GM21786 (cell line): ENCODE measurements around the gene MYH13.
"Not testable (repeated sequence)": the region's sequence is repeated elsewhere in the genome, so short reads cannot be mapped to it uniquely, and the experiment has no call there.

Experiments
- ATAC-seq: cut with Tn5 transposase; IDR thresholded peaks from one replicate; pipeline ENCODE4 v1.9.1; 2021; ENCODE audit not compliant: unreplicated experiment

MYH13 gene

DNA sequence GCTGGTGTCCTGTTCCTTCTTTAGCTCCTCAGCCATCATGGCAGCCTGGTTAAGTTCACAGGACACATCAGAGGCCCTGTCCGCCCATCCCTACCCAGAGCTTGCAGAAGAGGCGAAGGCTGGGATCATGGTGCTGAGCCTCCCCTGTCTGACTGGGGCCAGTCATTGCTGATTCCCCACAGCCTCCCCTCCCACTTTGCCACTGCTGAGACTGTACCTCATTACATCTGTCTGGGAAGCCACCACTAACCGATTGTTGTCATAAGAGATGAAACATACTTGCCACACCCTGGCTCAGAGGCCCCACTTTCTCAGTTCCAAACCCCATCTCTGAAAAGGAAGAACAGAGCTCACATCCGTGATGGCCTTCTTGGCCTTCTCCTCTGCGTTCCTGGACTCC is 66.2 kb downstream of the MYH13 start:
- no peak for ATAC-seq

- ATAC-seq: no peak
Observed at GRCh38 chr17:10305398-10305797, 67.4 kb downstream of the MYH13 start.

DNA sequence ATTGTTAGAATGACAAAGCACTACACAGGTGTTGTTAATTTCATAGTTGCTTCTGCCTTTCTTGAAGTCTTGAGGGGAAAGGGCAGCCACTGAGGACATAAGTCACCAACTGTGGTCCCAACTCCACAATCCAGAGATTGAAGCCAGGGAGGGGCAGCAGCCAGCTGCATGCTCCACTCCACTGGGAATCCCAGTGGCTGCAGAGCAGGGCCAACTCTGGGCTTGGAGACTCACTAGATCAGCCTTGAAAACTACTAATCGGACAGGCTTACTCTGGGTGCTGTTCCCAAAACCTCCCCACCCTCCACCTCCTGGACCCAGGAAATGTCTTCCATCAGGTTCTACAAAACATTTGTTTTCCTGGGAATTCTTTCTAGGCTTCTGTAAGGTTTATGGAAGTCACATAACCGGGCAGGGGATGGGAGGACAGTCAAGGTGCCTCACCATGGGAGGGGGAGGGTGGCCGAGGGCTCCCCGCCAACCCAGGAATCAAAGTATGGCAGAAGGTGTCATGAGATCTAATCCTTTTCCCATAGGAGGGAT is 68.0 kb downstream of the MYH13 start:
- no peak for ATAC-seq

- no peak for ATAC-seq
Observed at GRCh38 chr17:10297691-10298090, 75.1 kb downstream of the MYH13 start.

- ATAC-seq: no peak
Observed at GRCh38 chr17:10295728-10296343, 77.0 kb downstream of the MYH13 start.

- peak; percentile 47 for ATAC-seq
Observed at GRCh38 chr17:10294180-10294579, 78.6 kb downstream of the MYH13 start.

GRCh38 chr17:10292057-10292937 is 80.5 kb downstream of the MYH13 start:
- ATAC-seq: no peak

DNA sequence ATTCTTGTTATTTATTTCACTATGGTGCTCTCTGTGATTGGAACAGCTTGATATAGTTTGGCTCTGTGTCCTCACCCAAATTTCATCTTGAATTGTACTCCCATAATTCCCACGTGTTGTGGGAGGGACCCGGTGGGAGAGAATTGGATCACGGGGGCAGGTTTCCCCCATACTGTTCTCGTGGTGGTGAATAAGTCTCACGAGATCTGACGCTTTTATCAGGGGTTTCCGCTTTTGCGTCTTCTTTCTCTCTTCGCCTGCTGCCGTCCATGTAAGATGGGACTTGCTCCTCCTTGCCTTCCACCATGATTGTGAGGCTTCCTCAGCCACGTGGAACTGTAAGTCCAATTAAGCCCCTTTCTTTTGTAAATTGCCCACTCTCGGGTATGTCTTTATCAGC is 81.2 kb downstream of the MYH13 start:
- not testable (repeated sequence) for ATAC-seq

DNA sequence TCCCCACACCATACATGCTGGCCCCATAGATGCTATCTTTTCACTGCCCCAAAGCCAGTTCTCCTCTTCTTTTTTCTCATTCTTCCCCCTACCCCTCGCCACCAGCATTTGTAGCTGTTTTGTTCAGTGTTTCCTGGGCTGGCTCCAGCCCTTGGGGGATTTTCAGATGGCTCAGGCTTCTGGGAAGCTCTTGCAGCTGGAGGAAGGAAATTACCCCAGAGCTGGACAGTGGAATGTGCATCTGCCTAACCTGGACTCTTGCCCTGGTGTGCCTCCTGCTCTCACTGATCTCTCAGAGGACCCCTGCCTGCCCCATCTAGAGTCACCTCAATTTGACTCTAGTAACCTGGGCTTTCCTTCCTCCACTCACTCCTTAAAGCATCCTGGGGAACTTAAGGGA is 82.8 kb downstream of the MYH13 start:
- no peak for ATAC-seq

DNA sequence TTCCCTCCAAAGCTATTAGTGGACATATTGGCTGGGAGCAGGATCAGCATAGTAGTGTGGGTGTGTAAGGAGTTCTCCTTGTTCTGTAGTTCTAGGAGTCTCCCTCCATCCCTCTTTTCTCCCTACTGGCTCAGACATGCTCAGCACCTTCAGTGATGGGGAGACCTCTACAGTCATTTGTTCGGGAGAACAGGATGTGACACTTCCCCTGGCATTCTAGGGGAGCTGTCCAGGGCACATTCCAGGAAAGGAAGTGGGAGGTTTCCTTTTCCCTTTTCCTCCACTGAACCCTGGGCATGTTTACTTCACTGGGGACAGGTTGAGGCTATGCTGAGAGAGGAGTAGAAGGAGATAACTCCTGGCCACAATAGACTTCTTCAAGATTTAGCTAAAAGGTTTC is 86.5 kb downstream of the MYH13 start:
- ATAC-seq: no peak

DNA sequence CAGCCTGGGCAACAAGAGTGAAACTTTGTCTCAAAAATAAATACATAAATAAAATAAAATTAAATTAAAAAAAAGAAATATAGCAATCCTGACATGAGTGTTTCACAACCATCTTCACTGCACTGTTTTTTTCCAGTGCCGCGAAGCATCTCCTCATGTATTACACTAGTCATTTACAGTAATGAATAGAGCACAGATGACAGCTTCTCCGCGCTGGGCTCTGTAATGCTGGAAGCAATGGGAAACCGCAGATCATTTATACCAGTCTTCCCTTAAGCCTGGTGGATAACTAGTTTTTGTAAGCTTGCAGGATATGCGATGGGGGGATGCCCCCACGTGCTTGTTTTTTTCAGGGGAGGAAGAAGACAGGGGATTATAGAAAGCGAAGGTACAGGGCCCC is 86.9 kb downstream of the MYH13 start:
- no peak for ATAC-seq

DNA sequence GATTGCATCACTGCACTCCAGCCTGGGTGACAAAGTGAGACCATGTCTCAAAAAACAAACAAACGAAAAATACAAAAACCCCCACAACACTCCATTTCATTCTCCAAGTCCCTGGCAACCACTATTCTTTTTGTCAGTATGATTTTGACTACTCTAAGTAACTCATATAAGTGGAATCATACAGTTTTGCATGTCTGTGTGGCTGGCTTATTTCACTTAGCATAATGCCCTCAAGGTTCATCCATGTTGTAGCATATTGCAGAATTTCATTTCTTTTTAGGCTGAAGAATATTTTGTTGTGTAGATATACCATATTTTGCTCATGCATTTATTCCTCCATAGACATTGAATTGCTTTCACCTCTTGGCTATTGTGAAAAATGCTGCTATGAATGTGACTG is 92.7 kb downstream of the MYH13 start:
- ATAC-seq: no peak

DNA sequence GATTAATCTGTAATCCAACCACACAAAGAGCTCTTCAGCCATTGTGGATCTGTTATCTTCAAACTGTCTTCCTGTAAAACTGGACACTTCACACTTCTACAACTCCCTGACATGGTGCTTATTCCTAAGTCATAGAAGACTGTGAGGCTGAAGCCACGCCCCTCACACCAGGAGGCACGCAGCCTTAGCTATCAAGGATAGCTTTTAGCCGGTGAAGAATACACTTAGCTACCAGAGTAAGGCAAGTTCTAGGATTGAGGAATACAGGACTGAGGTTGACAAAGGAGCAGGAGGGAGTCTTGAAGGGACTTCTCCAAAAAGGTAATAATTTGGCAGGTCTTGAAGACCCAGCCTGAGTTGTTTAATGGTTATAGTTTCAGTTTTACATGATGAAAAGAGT is 94.6 kb downstream of the MYH13 start:
- ATAC-seq: no peak

DNA sequence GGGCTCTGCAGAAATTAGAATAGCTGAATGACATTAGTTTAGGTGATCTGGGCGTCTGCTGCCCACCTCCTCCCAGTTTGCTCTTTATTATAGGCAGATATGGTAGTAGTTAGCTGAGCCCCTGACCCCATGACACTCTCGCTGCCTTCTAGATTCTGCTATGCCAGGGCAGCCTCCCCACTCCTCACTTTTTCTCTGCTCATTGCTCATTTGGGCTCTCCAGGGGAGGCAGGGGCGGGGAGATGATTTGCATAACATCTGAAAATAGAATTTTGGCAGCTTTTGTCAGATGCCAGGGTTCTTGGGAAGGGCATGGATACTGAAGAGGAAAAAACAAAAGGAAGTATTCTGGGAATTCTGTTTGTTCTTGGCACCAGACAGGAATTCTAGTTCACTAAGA is 96.4 kb downstream of the MYH13 start:
- ATAC-seq: no peak

DNA sequence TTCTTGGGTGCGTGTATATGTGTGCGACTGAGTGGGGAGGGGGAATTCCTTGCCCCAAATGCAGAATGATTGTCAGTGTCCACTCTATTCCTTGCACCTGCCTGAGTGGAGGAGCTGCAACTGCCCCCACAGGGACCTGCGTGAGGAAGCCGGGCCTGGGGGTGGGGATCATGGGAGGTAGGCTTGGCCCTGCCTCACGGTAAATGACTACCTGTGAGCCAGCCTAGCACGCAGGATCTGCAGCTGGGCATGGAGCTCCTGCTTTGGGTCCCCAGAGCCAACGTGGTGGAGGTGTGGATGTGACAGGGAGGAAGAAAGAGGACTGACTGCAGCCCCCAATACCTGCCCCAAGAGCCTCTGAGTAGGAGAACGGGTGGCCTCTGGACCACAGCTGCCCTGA is 97.4 kb downstream of the MYH13 start:
- ATAC-seq: no peak

DNA sequence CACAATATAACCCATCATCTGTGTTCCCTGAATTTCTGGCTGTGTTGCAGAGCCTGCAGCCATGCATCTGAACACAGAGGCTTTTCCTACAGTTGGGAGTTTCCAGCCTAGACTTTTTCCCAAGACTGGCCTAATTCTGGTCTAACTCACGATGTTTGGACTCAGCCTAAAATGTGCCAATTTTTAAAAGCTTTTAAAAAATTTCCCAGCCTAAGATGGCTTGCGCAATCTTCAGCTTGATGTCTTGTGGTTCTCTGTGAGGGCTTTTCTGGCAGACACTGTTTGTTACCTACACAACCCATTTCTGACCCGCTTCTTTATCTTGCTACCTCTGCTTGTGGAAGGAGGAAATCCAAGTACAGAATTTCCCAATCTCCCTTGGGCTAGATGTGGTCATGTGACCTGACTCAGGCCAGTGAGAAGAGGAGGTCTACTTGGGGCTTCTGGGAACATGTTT is 101.7 kb downstream of the MYH13 start:
- no peak for ATAC-seq

- ATAC-seq: no peak
Observed at GRCh38 chr17:10270258-10270657, 102.5 kb downstream of the MYH13 start.

GRCh38 chr17:10268005-10268404 is 104.8 kb downstream of the MYH13 start:
- no peak for ATAC-seq

DNA sequence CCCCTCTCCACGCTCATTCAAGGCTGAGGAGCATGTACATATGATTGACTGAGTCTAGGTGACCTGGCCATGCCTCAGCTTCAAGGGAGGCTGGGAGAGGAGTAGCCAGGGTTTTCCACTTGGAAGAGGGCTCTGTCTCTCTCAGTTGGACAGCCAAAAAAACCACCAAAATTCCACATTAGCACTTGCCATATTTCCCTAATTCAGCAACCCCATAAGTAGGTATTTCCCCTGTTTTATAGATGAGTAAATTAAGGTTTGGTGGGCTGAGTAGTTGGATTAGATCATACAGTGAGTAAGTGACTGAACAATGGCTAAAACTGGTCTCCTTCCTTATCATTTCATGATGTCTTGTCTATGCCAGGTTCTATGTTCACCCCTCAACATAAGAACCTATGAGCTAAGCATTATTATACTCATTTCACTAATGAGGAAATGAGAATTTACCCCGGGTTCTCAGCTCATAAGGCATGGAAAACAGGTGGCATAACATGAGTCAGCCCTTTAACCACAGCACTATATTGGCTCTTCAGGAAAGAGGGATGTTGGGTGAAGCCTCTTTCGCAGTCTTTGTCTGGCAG is 106.4 kb downstream of the MYH13 start:
- ATAC-seq: no peak

- ATAC-seq: no peak
Observed at GRCh38 chr17:10265100-10265810, 107.6 kb downstream of the MYH13 start.

GRCh38 chr17:10264051-10264450 is 108.8 kb downstream of the MYH13 start:
- no peak for ATAC-seq
